Measurements from ENCODE around the gene AURKAIP1.

Gene AURKAIP1

GRCh38 chr1:1324524-1325287 is 50.3 kb downstream of the AURKAIP1 start, which contains the start of the genes CPTP and INTS11:
Gene CPTP, plus strand, starts transcription at chr1:1324802. Its CDS starts 2,109 bp downstream, at chr1:1326911.
Gene INTS11, minus strand, starts transcription at chr1:1324660. Its CDS starts 52 bp downstream, at chr1:1324608.
- no peak for TF ChIP-seq CTCF (conservative IDR thresholded peaks at IDR 0.05)
- H3K27ac ChIP-seq = peak within 1 kb of the TSS; percentile 97

- peak overlapping the region; percentile 97 for H3K27ac ChIP-seq
Measured at GRCh38 chr1:1324084-1324523, 50.9 kb downstream of the AURKAIP1 start.

More at GRCh38 chr1:1324084-1324523, 50.9 kb downstream of the AURKAIP1 start:
- no peak for TF ChIP-seq CTCF (conservative IDR thresholded peaks at IDR 0.05)
